HG02852 (cell line): ENCODE results near the gene GDF11.

ENCODE experiments used
- ATAC-seq: cut with Tn5 transposase; IDR thresholded peaks from one replicate; pipeline ENCODE4 v1.9.1; 2021; ENCODE audit warnings: mild to moderate bottlenecking, moderate library complexity; ENCODE audit not compliant: unreplicated experiment

The GDF11 gene

GRCh38 chr12:55722948-55723347 lies 20.0 kb upstream of the GDF11 start:
- no peak for ATAC-seq

DNA sequence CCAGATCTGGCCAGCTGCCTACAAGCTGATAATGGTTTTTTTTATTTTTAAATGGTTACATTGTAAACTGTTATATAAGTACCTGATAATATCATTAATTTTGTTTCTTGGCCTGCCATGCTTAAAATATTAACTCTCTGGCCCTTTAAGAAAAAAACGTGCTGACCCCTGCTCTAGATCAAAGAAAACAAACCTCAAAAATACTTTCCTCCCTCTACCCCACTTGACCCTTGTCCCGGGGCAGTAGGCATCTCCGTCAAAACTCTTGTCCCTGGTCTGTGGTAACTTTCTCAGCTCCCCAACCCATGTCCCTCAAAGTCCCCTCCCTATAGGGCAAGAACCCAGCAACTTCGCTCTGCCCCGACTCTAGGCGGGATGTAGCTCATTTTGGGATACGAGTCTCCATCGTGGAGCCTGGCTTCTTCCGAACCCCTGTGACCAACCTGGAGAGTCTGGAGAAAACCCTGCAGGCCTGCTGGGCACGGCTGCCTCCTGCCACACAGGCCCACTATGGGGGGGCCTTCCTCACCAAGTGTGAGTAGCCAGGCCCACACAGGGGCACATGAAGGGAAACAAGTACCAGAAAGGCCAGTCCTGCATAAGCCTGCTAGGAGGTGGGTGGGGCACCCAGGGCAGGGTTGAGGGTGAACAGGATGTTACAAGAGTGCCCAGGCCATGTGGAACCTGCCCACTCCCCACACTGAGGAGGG lies 19.3 kb upstream of the GDF11 start:
- no peak for ATAC-seq

DNA sequence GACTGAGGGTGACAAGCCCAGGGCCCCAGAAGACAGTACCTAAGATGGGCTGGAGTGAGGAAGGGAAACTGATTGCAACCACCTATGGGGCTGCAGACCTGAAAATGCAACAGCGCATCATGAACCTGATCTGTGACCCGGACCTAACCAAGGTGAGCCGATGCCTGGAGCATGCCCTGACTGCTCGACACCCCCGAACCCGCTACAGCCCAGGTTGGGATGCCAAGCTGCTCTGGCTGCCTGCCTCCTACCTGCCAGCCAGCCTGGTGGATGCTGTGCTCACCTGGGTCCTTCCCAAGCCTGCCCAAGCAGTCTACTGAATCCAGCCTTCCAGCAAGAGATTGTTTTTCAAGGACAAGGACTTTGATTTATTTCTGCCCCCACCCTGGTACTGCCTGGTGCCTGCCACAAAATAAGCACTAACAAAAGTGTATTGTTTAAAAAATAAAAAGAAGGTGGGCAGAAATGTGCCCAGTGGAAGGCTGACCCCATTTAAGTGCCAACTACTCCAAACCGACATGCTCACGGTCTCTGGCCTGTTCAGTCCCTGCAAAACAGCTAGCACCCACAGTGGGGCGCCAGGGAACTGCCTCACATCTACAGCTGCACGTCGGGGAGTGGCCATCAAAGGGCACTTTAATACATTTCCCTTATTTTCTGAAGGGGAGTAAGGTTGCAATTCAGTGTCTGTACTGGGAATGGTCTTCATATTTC lies 18.5 kb upstream of the GDF11 start:
- no peak for ATAC-seq

DNA sequence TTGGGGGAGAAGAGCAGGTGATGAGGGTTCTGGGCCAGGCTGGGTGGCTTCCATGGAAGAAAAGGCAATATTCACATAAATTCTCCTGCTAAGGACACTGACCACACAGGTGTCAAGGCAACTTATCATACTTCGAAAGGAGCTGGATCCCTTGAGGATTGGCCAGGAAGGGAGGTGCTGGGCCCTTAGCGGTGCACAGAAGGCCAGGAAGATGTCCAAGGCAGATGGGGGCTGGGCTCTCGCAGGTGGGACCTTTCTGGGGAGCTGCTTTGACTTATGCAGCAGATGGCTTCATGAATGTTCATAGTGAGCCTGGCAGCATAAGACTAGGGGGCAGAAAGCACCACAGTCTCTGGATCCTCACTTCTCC lies 18.0 kb upstream of the GDF11 start:
- no peak for ATAC-seq

DNA sequence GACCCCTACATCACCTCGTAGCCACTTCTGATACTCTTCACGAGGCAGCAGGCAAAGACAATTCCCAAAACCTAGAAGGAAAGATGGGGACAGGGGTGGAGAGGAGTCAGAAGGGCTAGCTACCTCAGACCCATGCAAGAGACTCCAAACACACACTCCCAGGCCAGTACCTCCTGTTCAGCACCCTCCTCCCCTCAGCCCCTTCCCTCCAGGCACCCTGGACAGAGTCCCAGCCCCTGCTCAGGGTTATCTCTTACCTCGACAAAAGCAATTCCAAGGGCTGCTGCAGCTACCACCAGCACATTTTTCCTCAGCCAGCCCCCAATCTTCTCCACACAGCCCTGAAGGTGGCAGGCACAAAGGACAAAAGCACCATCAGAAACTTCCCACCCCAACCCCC lies 17.4 kb upstream of the GDF11 start:
- ATAC-seq = no peak

DNA sequence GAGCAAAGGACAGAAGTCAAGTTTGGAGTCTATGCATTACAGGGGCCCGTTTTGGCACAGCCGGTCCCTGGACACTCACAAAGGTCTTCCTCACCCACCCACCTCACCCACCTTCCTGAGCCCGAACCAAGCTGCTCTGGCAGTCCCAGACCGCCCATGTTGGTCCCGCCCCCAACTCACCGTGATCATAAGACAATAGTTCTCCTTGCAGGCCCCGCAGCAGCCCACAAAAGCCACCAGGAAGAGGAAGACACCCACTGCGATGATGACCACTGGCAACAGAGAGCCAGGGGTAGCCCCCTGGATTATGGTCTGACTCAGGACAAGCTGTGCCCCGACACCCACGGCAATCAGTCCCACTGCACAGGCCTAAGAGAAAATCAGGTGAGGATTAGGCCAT lies 16.0 kb upstream of the GDF11 start:
- no peak for ATAC-seq

- ATAC-seq = no peak
Measured at GRCh38 chr12:55727643-55728185, 15.2 kb upstream of the GDF11 start.

DNA sequence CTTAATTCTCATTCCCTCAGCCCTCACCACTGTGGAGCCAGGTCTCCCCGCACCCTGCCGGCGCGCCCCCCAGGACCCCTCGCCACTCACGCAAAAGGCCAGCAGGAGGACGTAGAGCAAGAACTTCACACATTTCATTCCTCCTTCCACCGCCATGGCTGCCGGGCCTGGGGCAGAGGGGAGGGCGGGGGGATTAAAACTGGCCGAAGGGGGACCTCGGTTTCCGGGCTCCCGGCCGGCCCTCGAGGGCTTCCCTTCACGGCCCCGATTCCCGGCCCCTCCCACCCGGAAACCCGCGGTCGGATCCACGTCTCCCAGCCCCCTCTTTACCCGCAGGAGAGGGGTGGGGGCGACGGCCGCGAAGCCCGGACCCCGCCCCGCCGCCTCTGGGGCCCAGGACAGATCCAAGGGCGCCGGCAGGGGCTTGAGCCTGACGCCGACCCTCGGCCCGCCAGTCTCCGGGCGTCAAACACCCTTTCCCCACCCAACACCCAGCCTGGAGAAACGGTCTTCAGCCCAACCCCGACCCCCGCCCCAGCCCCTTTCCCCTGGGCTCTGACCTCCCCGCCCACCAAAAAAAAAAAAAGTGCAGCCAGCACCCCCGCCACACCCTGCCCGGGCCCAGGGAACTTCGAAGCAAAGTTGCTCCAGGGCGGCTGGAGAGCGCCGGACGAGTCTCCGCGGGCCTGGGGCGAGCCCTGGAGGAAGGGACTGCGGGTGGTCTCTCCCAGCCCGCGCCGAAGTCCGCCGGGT lies 14.6 kb upstream of the GDF11 start:
- peak; percentile 26 for ATAC-seq

- peak; percentile 64 for ATAC-seq
Measured at GRCh38 chr12:55728939-55729818, 13.7 kb upstream of the GDF11 start, which contains the start of gene CD63. TSS of gene CD63 (minus strand) at chr12:55729009. CDS start at chr12:55728341, 668 bp downstream.

GRCh38 chr12:55729819-55730818 lies 12.8 kb upstream of the GDF11 start:
- ATAC-seq = peak; percentile 37

GRCh38 chr12:55732288-55732687 lies 10.6 kb upstream of the GDF11 start:
- no peak for ATAC-seq

DNA sequence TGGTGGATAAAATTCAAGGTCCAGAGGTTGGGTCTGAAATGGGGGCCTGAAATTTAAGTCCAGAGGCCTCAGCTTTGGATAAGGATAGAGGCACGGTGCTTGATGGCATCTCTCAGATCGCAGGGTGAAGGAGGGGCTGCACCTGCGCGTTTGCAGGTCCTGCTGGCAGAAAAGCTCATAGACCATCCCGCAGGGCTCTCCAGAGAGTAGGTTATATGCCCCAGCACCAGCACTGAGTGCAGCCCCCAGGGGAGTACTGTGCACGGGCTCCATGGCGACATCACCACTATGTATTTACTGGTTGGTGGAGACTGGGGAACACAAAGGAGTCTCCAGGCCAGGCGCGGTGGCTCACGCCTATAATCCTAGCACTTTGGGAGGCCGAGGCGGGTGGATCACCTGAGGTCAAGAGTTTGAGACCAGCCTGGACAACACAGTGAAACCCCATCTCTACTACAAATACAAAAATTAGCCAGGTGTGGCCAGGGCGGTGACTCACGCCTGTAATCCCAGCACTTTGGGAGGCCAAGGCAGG lies 9.8 kb upstream of the GDF11 start:
- ATAC-seq = no peak

GRCh38 chr12:55733858-55734257 lies 9.1 kb upstream of the GDF11 start:
- no peak for ATAC-seq

- ATAC-seq = no peak
Measured at GRCh38 chr12:55734595-55734994, 8.3 kb upstream of the GDF11 start.

GRCh38 chr12:55736076-55736475 lies 6.8 kb upstream of the GDF11 start:
- no peak for ATAC-seq

- ATAC-seq = no peak
Measured at GRCh38 chr12:55736780-55737580, 5.9 kb upstream of the GDF11 start.

GRCh38 chr12:55737581-55738122 lies 5.3 kb upstream of the GDF11 start:
- no peak for ATAC-seq
